K562 (cell line): ENCODE measurements around the gene GPR25. TPM values are rescaled to one million over a fixed set of nuclear protein-coding genes. Genes with fewer than 3 reads are reported as not detected.

Source experiments
- DNMT1 ChIP-seq: fragments of 450-650 bp; IDR thresholded peaks from 2 replicates; pipeline ENCODE4 v1.6.1; 2016; ENCODE audit warnings: antibody characterized with exemption, mild to moderate bottlenecking
- FOXJ2 ChIP-seq: fragments of 200-800 bp; sonication (Bioruptor generic); IDR thresholded peaks from 2 replicates; pipeline ENCODE4 v1.6.1; 2016; ENCODE audit warnings: missing genetic modification characterization, missing compliant biosample characterization
- MAZ ChIP-seq, 2 experiments: fragments of 450-650 bp in 1 of 2; sonication (generic) in 1 of 2; formaldehyde crosslinking; IDR thresholded peaks in 1 of 2; conservative IDR thresholded peaks in 1 of 2; 2 replicates each; pipeline versions ENCODE4 v1.4.0 to v1.5.0; 2020; ENCODE audit warnings: mild to moderate bottlenecking in 1 of 2, missing genetic modification reagents in 1 of 2
- SMAD1 ChIP-seq: fragments of 150-350 bp; IDR thresholded peaks from 2 replicates; pipeline ENCODE4 v1.6.1; 2014; ENCODE audit warnings: low read length, low read depth; ENCODE audit not compliant: partially characterized antibody
- ZBTB7A ChIP-seq: IDR thresholded peaks from 2 replicates; pipeline ENCODE4 v1.6.1; 2011; ENCODE audit warnings: low read depth, mild to moderate bottlenecking, low read length, moderate library complexity, borderline replicate concordance; ENCODE audit not compliant: control insufficient read depth
- ZNF668 ChIP-seq: fragments of 250-450 bp; sonication (Bioruptor Pico); IDR thresholded peaks from 2 replicates; pipeline ENCODE4 v1.8.0; 2022; ENCODE audit warnings: mild to moderate bottlenecking, inconsistent platforms
- polyA plus RNA-seq, 8 experiments: library from polyadenylated mRNA; depleted of rRNA in 4 of 8; stranded (reverse) in 5 of 8; unstranded in 3 of 8; fragments of >200 nt; fragmentation: Nextera tagmentation in 2 of 8; fragmentation: Illumina TruSeq in 1 of 8; extraction: Ambion mirVana in 2 of 8; extraction: Trizol in 1 of 8; gene quantifications; 2 replicates each; pipeline versions ENCODE4 v1.2.1 to v1.2.3, GENCODE V29; 2011 to 2014; ENCODE audit warnings: inconsistent platforms in 1 of 8, missing spikeins in 1 of 8
- total RNA-seq, 7 experiments: library from RNA; depleted of rRNA in 6 of 7; stranded (reverse); fragments of >200 nt in 6 of 7; fragmentation: Illumina TruSeq in 2 of 7; extraction: Trizol in 2 of 7; gene quantifications; 2 replicates each; pipeline versions ENCODE4 v1.2.1 to v1.2.3, GENCODE V29; 2011 to 2021; ENCODE audit warnings: low replicate concordance in 1 of 7
- TF ChIP-seq, protein P1 (sequence below): sonication (generic); formaldehyde crosslinking; IDR thresholded peaks from 2 replicates; pipeline ENCODE4 v1.8.1; 2022; ENCODE audit warnings: missing genetic modification reagents
- TF ChIP-seq, protein P2 (sequence below), 2 experiments: IDR thresholded peaks in 1 of 2; conservative IDR thresholded peaks in 1 of 2; 2 replicates each; pipeline ENCODE4 v1.6.1; 2016; ENCODE audit warnings: low read depth in 2 of 2, mild to moderate bottlenecking in 1 of 2, missing compliant biosample characterization in 1 of 2, missing genetic modification characterization in 1 of 2, moderate library complexity in 1 of 2
- TF ChIP-seq, protein P3 (sequence below): sonication (generic); formaldehyde crosslinking; IDR thresholded peaks from 2 replicates; pipeline ENCODE4 v1.8.0; 2022; ENCODE audit warnings: missing genetic modification reagents, mild to moderate bottlenecking, moderate library complexity, borderline replicate concordance
- TF ChIP-seq, protein P4 (sequence below), 3 experiments: IDR thresholded peaks in 2 of 3; conservative IDR thresholded peaks in 1 of 3; 2 replicates each; pipeline ENCODE4 v1.5.1; 2011 to 2012; ENCODE audit warnings: low read length in 3 of 3, mild to moderate bottlenecking in 3 of 3, control low read depth in 2 of 3, improper control_type of control experiment in 1 of 3, inconsistent platforms in 1 of 3, low read depth in 1 of 3, mixed read lengths in 1 of 3, moderate library complexity in 1 of 3; ENCODE audit not compliant: insufficient read depth in 2 of 3
- TF ChIP-seq, protein P5 (sequence below): sonication (generic); formaldehyde crosslinking; IDR thresholded peaks from 2 replicates; pipeline ENCODE4 v1.8.1; 2023; ENCODE audit warnings: mild to moderate bottlenecking, missing genetic modification reagents

The GPR25 gene
- total and polyA plus RNA-seq, 9 of the 15 experiments (the other 6 are each of a cell fraction or from before 2014, with no cell fraction given), result not detected

DNA sequence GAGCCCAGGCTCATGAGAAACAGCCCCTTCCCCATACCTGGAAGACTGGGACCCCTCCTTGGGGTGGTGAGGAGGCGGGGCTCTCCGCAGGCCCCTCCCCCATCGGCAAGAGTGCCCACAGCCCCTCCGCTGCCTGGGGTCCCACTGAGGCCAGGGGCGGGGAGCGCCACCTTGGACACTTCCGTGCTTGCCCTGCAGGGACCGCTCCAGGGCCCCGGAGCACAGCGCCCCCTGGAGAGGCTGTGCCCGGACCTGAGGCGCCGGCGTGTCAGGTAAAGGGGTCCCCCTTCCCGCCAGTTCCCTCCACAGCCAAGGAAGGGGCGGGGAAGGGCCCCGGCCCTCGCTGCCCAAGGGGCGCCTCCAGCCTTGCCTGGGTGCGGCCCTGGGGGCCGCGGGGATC is 43.4 kb downstream of the GPR25 start (continued):
- TF ChIP-seq, protein P1, sequence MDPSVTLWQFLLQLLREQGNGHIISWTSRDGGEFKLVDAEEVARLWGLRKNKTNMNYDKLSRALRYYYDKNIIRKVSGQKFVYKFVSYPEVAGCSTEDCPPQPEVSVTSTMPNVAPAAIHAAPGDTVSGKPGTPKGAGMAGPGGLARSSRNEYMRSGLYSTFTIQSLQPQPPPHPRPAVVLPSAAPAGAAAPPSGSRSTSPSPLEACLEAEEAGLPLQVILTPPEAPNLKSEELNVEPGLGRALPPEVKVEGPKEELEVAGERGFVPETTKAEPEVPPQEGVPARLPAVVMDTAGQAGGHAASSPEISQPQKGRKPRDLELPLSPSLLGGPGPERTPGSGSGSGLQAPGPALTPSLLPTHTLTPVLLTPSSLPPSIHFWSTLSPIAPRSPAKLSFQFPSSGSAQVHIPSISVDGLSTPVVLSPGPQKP, result no peak
- TF ChIP-seq SMAD1, result no peak
- TF ChIP-seq ZNF668 (CRISPR knock-in tag), result no peak
- no peak for TF ChIP-seq FOXJ2
- TF ChIP-seq, protein P2, sequence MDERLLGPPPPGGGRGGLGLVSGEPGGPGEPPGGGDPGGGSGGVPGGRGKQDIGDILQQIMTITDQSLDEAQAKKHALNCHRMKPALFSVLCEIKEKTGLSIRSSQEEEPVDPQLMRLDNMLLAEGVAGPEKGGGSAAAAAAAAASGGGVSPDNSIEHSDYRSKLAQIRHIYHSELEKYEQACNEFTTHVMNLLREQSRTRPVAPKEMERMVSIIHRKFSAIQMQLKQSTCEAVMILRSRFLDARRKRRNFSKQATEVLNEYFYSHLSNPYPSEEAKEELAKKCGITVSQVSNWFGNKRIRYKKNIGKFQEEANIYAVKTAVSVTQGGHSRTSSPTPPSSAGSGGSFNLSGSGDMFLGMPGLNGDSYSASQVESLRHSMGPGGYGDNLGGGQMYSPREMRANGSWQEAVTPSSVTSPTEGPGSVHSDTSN (CRISPR knock-in tag; IDR thresholded peaks at IDR 0.05; ENCODE audit: low read depth), result no peak
- TF ChIP-seq, protein P2 (tag; conservative IDR thresholded peaks at IDR 0.05; ENCODE audit: low read depth), result no peak
- TF ChIP-seq MAZ (CRISPR knock-in tag; conservative IDR thresholded peaks at IDR 0.05 in 1 of 2, IDR thresholded peaks at IDR 0.05 in 1 of 2), result 0 out of 4 replicates have a peak, but pooled peaks of 1 of the 2 experiments have one; percentile 20
- TF ChIP-seq, protein P3, sequence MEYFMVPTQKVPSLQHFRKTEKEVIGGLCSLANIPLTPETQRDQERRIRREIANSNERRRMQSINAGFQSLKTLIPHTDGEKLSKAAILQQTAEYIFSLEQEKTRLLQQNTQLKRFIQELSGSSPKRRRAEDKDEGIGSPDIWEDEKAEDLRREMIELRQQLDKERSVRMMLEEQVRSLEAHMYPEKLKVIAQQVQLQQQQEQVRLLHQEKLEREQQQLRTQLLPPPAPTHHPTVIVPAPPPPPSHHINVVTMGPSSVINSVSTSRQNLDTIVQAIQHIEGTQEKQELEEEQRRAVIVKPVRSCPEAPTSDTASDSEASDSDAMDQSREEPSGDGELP (CRISPR knock-in tag), result no peak
- TF ChIP-seq, protein P4, sequence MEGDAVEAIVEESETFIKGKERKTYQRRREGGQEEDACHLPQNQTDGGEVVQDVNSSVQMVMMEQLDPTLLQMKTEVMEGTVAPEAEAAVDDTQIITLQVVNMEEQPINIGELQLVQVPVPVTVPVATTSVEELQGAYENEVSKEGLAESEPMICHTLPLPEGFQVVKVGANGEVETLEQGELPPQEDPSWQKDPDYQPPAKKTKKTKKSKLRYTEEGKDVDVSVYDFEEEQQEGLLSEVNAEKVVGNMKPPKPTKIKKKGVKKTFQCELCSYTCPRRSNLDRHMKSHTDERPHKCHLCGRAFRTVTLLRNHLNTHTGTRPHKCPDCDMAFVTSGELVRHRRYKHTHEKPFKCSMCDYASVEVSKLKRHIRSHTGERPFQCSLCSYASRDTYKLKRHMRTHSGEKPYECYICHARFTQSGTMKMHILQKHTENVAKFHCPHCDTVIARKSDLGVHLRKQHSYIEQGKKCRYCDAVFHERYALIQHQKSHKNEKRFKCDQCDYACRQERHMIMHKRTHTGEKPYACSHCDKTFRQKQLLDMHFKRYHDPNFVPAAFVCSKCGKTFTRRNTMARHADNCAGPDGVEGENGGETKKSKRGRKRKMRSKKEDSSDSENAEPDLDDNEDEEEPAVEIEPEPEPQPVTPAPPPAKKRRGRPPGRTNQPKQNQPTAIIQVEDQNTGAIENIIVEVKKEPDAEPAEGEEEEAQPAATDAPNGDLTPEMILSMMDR (IDR thresholded peaks at IDR 0.05 in 2 of 3, conservative IDR thresholded peaks at IDR 0.05 in 1 of 3; ENCODE audit: insufficient read depth in 2 of 3, low read depth in 1 of 3, low read length in 3 of 3), result peak; percentile 73 to 100 (median 94)
- peak; percentile 83 for TF ChIP-seq ZBTB7A
- TF ChIP-seq, protein P5, sequence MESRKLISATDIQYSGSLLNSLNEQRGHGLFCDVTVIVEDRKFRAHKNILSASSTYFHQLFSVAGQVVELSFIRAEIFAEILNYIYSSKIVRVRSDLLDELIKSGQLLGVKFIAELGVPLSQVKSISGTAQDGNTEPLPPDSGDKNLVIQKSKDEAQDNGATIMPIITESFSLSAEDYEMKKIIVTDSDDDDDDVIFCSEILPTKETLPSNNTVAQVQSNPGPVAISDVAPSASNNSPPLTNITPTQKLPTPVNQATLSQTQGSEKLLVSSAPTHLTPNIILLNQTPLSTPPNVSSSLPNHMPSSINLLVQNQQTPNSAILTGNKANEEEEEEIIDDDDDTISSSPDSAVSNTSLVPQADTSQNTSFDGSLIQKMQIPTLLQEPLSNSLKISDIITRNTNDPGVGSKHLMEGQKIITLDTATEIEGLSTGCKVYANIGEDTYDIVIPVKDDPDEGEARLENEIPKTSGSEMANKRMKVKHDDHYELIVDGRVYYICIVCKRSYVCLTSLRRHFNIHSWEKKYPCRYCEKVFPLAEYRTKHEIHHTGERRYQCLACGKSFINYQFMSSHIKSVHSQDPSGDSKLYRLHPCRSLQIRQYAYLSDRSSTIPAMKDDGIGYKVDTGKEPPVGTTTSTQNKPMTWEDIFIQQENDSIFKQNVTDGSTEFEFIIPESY (CRISPR knock-in tag), result peak; percentile 52; the same call in 1 of the 2 replicates
- TF ChIP-seq DNMT1, result no peak
